ENCODE data around the gene PEDS1. TPM values are rescaled to one million over a fixed set of nuclear protein-coding genes. Genes with fewer than 3 reads are reported as not detected.

PEDS1 gene
- total and polyA plus RNA-seq, 4 donors: 4.8 to 19.3 (median 8.6) TPM

GRCh38 chr20:50190251-50191064 lies 36.9 kb upstream of the PEDS1 start, which contains the start of gene CEBPB:
Gene CEBPB, plus strand, starts transcription at chr20:50190830. Its CDS starts 204 bp downstream, at chr20:50191034.
- H3K27ac ChIP-seq (ENCODE audit: low read depth in 1 of 2, low read length in 2 of 2): peak within 1 kb of the TSS; percentile 79 to 98
- TF ChIP-seq CTCF (IDR thresholded peaks at IDR 0.05; ENCODE audit: low read depth, low read length, missing input control) (peak; percentile 76), SP1 (IDR thresholded peaks at IDR 0.05) (peak; percentile 37), YY1 (IDR thresholded peaks at IDR 0.05) (peak; percentile 2), FOXA2 (IDR thresholded peaks at IDR 0.05) (no peak), HNF4G (IDR thresholded peaks at IDR 0.05) (no peak), ATF3 (IDR thresholded peaks at IDR 0.05) (no peak), JUND (IDR thresholded peaks at IDR 0.05) (no peak), ZBTB33 (IDR thresholded peaks at IDR 0.05) (no peak), EGR1 (IDR thresholded peaks at IDR 0.05; ENCODE audit: low read depth in 2 of 2) (peak; percentile 6 to 40), MAX (IDR thresholded peaks at IDR 0.05) (no peak), NR2F2 (IDR thresholded peaks at IDR 0.05) (no peak), REST (IDR thresholded peaks at IDR 0.05) (peak; percentile 82), RAD21 (IDR thresholded peaks at IDR 0.05) (peak; percentile 78 to 81), HNF4A (conservative IDR thresholded peaks at IDR 0.05) (no peak), TAF1 (conservative IDR thresholded peaks at IDR 0.05) (peak; percentile 90), FOXA1 (IDR thresholded peaks at IDR 0.05) (no peak), GABPA (IDR thresholded peaks at IDR 0.05 in 1 of 2, conservative IDR thresholded peaks at IDR 0.05 in 1 of 2) (no peak)
- WGBS: 1% methylated on average over 89 of the region's 89 CpGs

More at GRCh38 chr20:50190251-50191064, 36.9 kb upstream of the PEDS1 start, which contains the start of gene CEBPB:
- Histone ChIP-seq H3K9me3 (ENCODE audit: control insufficient read depth in 4 of 4, low read length in 3 of 4) (no peaks in the 10 kb centered on the region), H3K9ac (ENCODE audit: low read depth in 1 of 2, low read length in 2 of 2) (peak within 1 kb of the TSS; percentile 64 to 96), H3K4me3 (ENCODE audit: low read depth in 1 of 3, low read length in 3 of 3) (peak within 1 kb of the TSS; percentile 78 to 99 (median 85)), H3K36me3 (ENCODE audit: control insufficient read depth in 4 of 4, insufficient read depth in 3 of 4, low read depth in 1 of 4, low read length in 3 of 4) (peaks cover 0 to 9% (median 0%) of the 10 kb centered on the region in 4 donors), H3K27me3 (ENCODE audit: control insufficient read depth in 4 of 4, insufficient read depth in 4 of 4, low read length in 3 of 4) (no peaks in the 10 kb centered on the region), H3K4me1 (ENCODE audit: control insufficient read depth in 4 of 4, insufficient read depth in 4 of 4, low read length in 3 of 4) (peaks cover 0 to 44% (median 26%) of the 10 kb centered on the region in 4 donors)
- DNase-seq (ENCODE audit: low spot score): peak; percentile 83
